ENCODE measurements around the gene LRP1B. TPM values are rescaled to one million over a fixed set of nuclear protein-coding genes. Genes with fewer than 3 reads are reported as not detected.

Gene LRP1B
- total RNA-seq, 4 donors from 2014 or later: 37.1 to 82.7 (median 50.9) TPM

- Histone ChIP-seq H3K27ac (no peak overlapping the region), H3K36me3 (no peaks in the 10 kb centered on the region), H3K27me3 (no peaks in the 10 kb centered on the region), H3K9me3 (no peaks in the 10 kb centered on the region), H3K4me1 (peaks cover 5 to 12% of the 10 kb centered on the region in 2 donors), H3K4me3 (replicated peaks in 1 of 3) (no peak overlapping the region)
- intact Hi-C loops (cut with DNase I): no loop called here
- WGBS, 2 donors: 90 to 91% methylated on average over 1 of the region's 1 CpG
- TF ChIP-seq CTCF (IDR thresholded peaks at IDR 0.05) (no peak), POLR2A (IDR thresholded peaks at IDR 0.05) (no peak)
- no peak for DNase-seq
Measured at GRCh38 chr2:142061733-142062132, 69.1 kb downstream of the LRP1B start.

GRCh38 chr2:142058149-142058548, 72.7 kb downstream of the LRP1B start:
- H3K4me1 ChIP-seq: peaks cover 5 to 14% of the 10 kb centered on the region in 2 donors
- H3K9me3 ChIP-seq: no peaks in the 10 kb centered on the region
- no peaks in the 10 kb centered on the region for H3K36me3 ChIP-seq
- TF ChIP-seq CTCF (IDR thresholded peaks at IDR 0.05) (no peak), POLR2A (IDR thresholded peaks at IDR 0.05) (no peak)
- 86 to 87% methylated on average over 4 of the region's 4 CpGs for WGBS, 2 donors
- no peaks in the 10 kb centered on the region for H3K27me3 ChIP-seq
- H3K4me3 ChIP-seq (replicated peaks in 1 of 3): no peak overlapping the region
- H3K27ac ChIP-seq: no peak overlapping the region
- intact Hi-C loops (cut with DNase I): no loop called here
- DNase-seq: no peak

GRCh38 chr2:142056784-142057183, 74.0 kb downstream of the LRP1B start:
- Histone ChIP-seq H3K4me3 (replicated peaks in 1 of 3) (no peak overlapping the region), H3K27ac (no peak overlapping the region), H3K27me3 (no peaks in the 10 kb centered on the region), H3K4me1 (peaks cover under 1 to 7% of the 10 kb centered on the region in 2 donors), H3K36me3 (no peaks in the 10 kb centered on the region), H3K9me3 (no peaks in the 10 kb centered on the region)
- WGBS, 2 donors: 96 to 97% methylated on average over 3 of the region's 3 CpGs
- TF ChIP-seq CTCF (IDR thresholded peaks at IDR 0.05) (no peak), POLR2A (IDR thresholded peaks at IDR 0.05) (no peak)
- DNase-seq: no peak
- intact Hi-C loops (cut with DNase I): no loop called here

GRCh38 chr2:142052220-142052863, 78.5 kb downstream of the LRP1B start:
- 72 to 84% methylated on average over 5 of the region's 5 CpGs for WGBS, 2 donors
- intact Hi-C loops (cut with DNase I): no loop called here
- Histone ChIP-seq H3K4me1 (peaks cover 0 to 6% of the 10 kb centered on the region in 2 donors), H3K4me3 (replicated peaks in 1 of 3) (no peak overlapping the region), H3K9me3 (no peaks in the 10 kb centered on the region), H3K27me3 (no peaks in the 10 kb centered on the region), H3K27ac (no peak overlapping the region), H3K36me3 (no peaks in the 10 kb centered on the region)
- TF ChIP-seq POLR2A (IDR thresholded peaks at IDR 0.05) (no peak), CTCF (IDR thresholded peaks at IDR 0.05) (no peak)
- DNase-seq: no peak

- 86 to 91% methylated on average over 1 of the region's 1 CpG for WGBS, 2 donors
- TF ChIP-seq CTCF (IDR thresholded peaks at IDR 0.05) (no peak), POLR2A (IDR thresholded peaks at IDR 0.05) (no peak)
- no peak overlapping the region for H3K4me3 ChIP-seq (replicated peaks in 1 of 3)
- no peaks in the 10 kb centered on the region for H3K36me3 ChIP-seq
- H3K4me1 ChIP-seq: peaks cover 0 to 2% of the 10 kb centered on the region in 2 donors
- DNase-seq: no peak
- no peak overlapping the region for H3K27ac ChIP-seq
- no peaks in the 10 kb centered on the region for H3K9me3 ChIP-seq
- no peaks in the 10 kb centered on the region for H3K27me3 ChIP-seq
- intact Hi-C loops (cut with DNase I): no loop called here
Measured at GRCh38 chr2:142048581-142048980, 82.2 kb downstream of the LRP1B start.

All from thyroid gland (tissue), 4 donors.